AG10803 (cell line): ENCODE data around the gene RADIL.

ENCODE experiments used
- DNase-seq: peaks from one replicate; pipeline ENCODE4 v3.0.0; 2010; ENCODE audit warnings: low read depth
- H3K4me3 ChIP-seq: 2 replicates; pipeline ENCODE4 v1.5.1; 2011; ENCODE audit warnings: mild to moderate bottlenecking, low read length, control low read depth
- TF ChIP-seq, protein P1 (sequence below): conservative IDR thresholded peaks from 2 replicates; pipeline ENCODE4 v1.5.1; 2011; ENCODE audit warnings: mild to moderate bottlenecking, low read length, control low read depth, inconsistent platforms

Gene RADIL

GRCh38 chr7:4819560-4820404 is 63.7 kb downstream of the RADIL start:
- TF ChIP-seq, protein P1, sequence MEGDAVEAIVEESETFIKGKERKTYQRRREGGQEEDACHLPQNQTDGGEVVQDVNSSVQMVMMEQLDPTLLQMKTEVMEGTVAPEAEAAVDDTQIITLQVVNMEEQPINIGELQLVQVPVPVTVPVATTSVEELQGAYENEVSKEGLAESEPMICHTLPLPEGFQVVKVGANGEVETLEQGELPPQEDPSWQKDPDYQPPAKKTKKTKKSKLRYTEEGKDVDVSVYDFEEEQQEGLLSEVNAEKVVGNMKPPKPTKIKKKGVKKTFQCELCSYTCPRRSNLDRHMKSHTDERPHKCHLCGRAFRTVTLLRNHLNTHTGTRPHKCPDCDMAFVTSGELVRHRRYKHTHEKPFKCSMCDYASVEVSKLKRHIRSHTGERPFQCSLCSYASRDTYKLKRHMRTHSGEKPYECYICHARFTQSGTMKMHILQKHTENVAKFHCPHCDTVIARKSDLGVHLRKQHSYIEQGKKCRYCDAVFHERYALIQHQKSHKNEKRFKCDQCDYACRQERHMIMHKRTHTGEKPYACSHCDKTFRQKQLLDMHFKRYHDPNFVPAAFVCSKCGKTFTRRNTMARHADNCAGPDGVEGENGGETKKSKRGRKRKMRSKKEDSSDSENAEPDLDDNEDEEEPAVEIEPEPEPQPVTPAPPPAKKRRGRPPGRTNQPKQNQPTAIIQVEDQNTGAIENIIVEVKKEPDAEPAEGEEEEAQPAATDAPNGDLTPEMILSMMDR: no peak
- no peak overlapping the region for H3K4me3 ChIP-seq
- DNase-seq: no peak

DNA sequence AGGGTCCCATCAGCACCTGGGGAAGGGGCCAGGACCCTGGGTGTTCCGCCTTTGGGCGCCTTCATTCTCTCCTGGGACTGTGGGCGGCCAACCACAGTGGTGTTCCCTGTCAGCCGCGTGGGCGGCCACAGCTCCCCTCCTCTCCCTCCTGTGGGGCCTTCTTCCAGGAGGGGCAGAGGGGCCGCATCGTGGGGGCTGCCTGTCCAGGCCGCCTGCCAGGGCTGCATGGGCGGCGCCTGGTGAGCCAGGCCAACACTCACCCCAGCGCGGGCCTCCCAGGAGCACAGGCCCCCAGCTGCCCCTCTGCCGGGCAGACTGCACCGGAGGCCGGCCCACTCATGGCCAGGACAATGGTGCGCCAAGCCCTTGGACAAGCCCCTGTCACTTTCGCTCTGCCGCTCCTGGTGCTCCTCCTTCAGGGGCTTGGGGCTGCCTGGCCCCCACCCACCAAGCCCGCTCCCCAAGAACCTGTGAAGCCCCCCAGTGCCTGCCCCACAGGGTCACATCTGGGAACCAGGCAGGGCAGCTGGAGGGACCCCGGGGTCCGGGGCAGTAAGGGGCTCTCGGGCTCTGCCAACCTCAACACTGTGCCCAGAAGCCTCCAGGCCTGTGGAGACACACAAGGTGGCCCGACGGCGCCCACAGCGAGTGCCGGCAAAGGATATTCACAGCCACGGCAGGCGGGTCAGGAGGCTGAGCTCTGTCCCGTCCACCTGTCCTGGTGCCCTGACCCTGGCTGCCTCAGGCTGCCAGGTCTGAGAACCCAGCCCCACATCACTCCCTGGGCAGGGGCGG is 65.3 kb downstream of the RADIL start:
- TF ChIP-seq, protein P1: no peak
- H3K4me3 ChIP-seq: no peak overlapping the region
- no peak for DNase-seq

GRCh38 chr7:4817178-4817901 is 66.2 kb downstream of the RADIL start:
- no peak overlapping the region for H3K4me3 ChIP-seq
- TF ChIP-seq, protein P1: no peak
- DNase-seq: no peak

DNA sequence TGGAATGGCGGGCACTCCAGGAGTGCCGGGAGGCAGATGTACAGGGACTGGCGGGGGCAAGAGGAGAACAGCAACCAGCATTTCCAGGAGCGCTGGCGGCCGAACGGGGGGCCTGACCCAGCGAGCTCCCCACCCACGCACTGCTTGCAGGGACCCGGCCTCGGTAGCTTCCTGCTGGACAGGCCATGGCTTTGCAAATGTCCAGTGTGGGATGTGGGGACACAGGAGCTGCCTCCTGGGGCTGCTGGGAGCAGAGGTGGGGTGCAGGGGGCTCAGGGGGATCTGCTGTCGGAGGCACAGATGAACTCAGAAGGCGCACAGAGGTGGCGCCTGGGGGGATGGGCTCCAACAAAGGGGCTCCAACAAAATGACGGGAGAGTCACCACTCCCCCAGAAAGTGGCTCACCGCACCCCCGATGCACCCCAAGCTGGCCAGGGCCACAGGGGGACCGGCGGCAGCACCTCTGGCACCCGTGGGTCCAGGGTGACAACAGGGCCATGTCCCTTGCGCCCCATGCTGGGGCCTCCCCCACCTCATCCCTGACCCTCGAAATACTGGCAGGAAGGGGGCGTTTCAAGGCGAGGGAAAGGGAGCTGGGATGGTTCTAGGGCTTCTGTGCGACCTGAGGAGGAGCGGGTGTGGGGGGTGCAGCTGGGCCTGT is 67.0 kb downstream of the RADIL start:
- no peak for DNase-seq
- H3K4me3 ChIP-seq: no peak overlapping the region
- TF ChIP-seq, protein P1: no peak

DNA sequence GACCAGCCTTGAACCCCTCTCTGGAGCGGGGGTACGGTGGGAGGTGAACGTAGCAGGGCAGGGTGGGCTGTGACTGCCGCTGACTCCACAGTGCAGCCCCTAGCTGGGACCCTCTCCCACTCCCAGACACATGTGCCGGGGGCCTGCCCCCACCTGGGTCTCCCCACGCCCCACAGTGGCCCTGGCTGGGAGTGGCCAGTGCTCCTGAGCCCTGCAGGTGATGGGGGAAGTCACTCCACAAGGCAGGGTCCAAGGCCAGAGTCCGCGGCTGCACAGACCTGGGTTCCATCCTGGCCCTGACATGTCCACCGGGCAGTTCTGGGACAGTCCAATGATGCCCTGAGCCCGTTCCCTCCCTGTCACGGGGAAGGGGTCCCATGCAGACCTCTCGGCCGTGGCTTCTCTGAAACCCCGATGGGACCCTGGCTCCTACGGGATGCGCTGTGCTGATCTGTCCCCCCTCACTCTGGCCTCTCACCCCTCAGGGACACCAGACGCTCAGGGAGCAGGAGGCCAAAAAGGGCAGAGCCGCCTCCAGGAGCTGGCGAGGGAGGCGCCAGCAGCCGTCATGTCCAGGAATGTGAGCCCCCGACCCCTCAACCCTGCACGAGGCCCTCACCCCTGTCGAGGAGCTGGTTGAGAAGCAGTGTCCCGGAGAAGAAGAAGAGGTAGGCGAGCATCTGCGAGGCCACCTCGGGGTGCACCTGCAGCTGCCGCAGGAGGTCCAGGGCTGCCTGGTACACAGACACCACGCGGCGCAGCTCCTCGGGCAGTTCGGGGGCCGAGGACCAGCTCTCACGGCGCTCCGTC is 67.7 kb downstream of the RADIL start:
- TF ChIP-seq, protein P1: no peak
- DNase-seq: no peak
- H3K4me3 ChIP-seq: no peak overlapping the region

DNA sequence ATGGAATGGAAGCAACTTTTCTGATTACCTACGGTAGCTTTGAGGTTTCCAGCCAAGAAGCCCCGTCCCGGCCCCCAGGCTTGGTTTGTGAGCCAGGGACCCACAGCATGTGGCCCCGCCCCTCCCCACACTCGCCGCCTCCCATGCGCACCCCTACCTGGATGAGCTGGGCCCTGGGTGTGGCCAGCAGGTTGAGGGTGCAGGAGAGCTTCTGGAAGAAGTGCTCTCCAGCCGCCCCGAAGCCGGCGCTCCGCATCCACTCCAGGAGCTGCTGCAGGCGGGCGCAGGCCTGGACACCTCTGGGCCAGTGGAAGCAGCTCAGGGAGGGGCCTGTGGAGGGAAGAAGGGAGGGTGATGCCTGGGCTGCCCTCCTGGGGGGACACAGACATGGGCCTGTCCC is 68.4 kb downstream of the RADIL start:
- DNase-seq: no peak
- no peak overlapping the region for H3K4me3 ChIP-seq
- TF ChIP-seq, protein P1: no peak
